ENCODE data around the gene PRPF31.
"Not testable (repeated sequence)": the region's sequence is repeated elsewhere in the genome, so short reads cannot be mapped to it uniquely, and the experiment has no call there.

The PRPF31 gene

GRCh38 chr19:54162241-54162805, 46.8 kb downstream of the PRPF31 start:
- no peaks in the 10 kb centered on the region for H3K36me3 Mint-ChIP-seq
- peaks cover 52% of the 10 kb centered on the region for H3K4me1 Mint-ChIP-seq
- no peaks in the 10 kb centered on the region for H3K27me3 Mint-ChIP-seq
- H3K27ac Mint-ChIP-seq, result peak overlapping the region; percentile 80
- no peaks in the 10 kb centered on the region for H3K9me3 Mint-ChIP-seq
- peak overlapping the region; percentile 88 for H3K4me3 Mint-ChIP-seq

DNA sequence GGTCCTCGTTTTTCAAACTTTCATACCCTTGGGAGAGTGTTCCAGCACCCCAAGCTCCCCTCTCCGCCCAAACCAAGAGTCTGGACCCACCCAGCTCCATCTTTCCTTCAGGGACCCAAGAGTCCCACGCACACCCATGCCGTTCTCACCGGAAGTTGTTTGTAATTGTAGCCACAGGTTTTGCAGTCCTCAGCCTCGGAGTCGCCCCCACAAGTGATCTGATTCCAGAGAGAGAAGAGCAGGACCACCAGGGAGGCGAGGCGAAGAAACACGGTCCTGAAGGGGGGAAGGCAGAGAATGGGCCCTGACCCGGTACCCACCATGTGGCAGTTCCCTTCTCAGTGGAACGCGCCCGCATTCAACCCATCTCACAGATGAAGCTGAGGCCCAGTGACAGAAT, 47.3 kb downstream of the PRPF31 start:
- H3K27ac Mint-ChIP-seq, result no peak overlapping the region
- peak overlapping the region; percentile 88 for H3K4me3 Mint-ChIP-seq
- no peaks in the 10 kb centered on the region for H3K9me3 Mint-ChIP-seq
- H3K36me3 Mint-ChIP-seq, result no peaks in the 10 kb centered on the region
- no peaks in the 10 kb centered on the region for H3K27me3 Mint-ChIP-seq
- peaks cover 52% of the 10 kb centered on the region for H3K4me1 Mint-ChIP-seq

DNA sequence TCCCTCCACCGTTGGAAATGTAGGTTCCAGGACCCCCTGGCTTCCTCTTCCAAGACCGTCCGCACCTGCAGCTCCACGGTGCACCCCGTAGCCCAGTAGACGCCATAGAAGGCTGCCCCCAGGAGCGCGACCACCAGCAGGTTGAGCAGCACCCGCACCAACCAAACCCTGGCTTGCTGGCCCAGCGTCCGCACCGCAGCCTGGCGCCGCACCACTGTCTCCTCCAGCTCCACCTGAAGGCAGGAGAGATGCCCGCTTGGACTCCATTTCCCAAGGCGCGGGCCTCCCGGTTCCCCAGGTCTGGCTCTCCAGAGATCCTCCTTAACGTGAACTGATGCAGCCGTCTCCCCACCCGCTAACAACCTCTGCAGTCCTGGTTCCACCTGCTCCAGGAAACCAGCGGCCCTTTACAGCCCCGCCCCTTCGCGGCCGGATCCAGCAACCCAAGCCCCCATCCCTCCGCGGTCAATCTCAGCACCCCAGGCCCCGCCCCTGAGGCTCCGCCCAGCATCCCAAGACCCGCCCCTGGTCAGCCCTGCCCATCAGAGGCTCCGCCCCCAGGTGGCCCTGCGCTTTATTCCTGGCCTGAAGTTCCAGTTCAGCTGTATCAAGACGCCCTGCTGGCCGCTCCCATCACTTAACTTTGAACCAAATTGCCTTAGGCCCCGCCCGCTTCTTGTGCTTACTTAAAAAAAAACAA, 49.0 kb downstream of the PRPF31 start:
- Mint-ChIP-seq H3K36me3 (no peaks in the 10 kb centered on the region), H3K4me1 (peaks cover 38% of the 10 kb centered on the region), H3K4me3 (peak overlapping the region; percentile 62), H3K27ac (no peak overlapping the region), H3K27me3 (no peaks in the 10 kb centered on the region), H3K9me3 (no peaks in the 10 kb centered on the region)

GRCh38 chr19:54165222-54165621, 49.7 kb downstream of the PRPF31 start:
- no peaks in the 10 kb centered on the region for H3K36me3 Mint-ChIP-seq
- H3K9me3 Mint-ChIP-seq, result no peaks in the 10 kb centered on the region
- H3K27me3 Mint-ChIP-seq, result no peaks in the 10 kb centered on the region
- no peak overlapping the region for H3K4me3 Mint-ChIP-seq
- peaks cover 31% of the 10 kb centered on the region for H3K4me1 Mint-ChIP-seq
- H3K27ac Mint-ChIP-seq, result no peak overlapping the region

DNA sequence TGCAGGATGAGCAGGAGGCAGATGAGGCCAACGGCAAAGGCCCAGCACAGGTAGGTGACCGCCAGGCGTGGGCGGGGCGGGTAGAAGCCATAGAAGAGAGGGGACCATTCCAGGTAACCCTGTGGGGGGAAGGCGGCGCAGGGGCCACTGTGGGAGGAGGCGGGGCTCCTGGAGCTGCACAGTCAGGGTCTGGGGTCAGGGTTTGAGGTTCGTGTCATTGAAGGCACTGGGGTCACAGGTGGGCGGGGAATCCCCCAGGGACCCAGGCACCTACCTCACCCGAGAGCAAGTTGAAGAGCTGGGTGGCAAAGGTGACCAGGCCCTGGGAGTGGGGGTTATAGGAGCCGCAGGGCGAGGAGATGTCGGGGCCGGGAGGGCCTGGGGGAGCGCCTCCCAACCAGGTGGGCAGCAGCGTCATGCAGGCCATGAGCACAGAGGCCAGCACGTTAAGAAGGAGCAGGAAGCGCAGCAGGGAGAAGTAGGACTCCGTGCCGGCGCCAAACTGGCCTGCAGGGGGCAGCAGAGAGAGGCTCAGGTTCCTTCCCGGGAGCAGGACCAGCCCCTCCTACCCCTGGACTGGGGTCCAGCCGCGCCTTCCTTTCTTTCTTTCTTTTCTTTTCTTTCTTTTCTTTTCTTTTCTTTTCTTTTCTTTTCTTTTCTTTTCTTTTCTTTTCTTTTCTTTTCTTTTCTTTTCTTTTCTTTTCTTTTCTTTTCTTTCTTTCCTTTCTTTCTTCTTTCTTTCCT, 52.8 kb downstream of the PRPF31 start:
- Mint-ChIP-seq H3K27me3 (no peaks in the 10 kb centered on the region), H3K9me3 (no peaks in the 10 kb centered on the region), H3K4me3 (peak overlapping the region; percentile 19), H3K36me3 (no peaks in the 10 kb centered on the region), H3K27ac (no peak overlapping the region), H3K4me1 (peaks cover 12% of the 10 kb centered on the region)

- Mint-ChIP-seq H3K27ac (no peak overlapping the region), H3K36me3 (no peaks in the 10 kb centered on the region), H3K9me3 (no peaks in the 10 kb centered on the region)
These were observed 53.7 kb downstream of the PRPF31 start for GRCh38 chr19:54169149-54169740.

GRCh38 chr19:54171736-54172431, 56.3 kb downstream of the PRPF31 start:
- H3K27ac Mint-ChIP-seq, result peak overlapping the region; percentile 83
- not testable (repeated sequence) for H3K4me3 Mint-ChIP-seq, H3K4me1 Mint-ChIP-seq, H3K27me3 Mint-ChIP-seq, H3K9me3 Mint-ChIP-seq, H3K36me3 Mint-ChIP-seq

More at GRCh38 chr19:54169149-54169740, 53.7 kb downstream of the PRPF31 start:
- Mint-ChIP-seq H3K4me3 (no peak overlapping the region), H3K4me1 (peaks cover 5% of the 10 kb centered on the region), H3K27me3 (no peaks in the 10 kb centered on the region)

DNA sequence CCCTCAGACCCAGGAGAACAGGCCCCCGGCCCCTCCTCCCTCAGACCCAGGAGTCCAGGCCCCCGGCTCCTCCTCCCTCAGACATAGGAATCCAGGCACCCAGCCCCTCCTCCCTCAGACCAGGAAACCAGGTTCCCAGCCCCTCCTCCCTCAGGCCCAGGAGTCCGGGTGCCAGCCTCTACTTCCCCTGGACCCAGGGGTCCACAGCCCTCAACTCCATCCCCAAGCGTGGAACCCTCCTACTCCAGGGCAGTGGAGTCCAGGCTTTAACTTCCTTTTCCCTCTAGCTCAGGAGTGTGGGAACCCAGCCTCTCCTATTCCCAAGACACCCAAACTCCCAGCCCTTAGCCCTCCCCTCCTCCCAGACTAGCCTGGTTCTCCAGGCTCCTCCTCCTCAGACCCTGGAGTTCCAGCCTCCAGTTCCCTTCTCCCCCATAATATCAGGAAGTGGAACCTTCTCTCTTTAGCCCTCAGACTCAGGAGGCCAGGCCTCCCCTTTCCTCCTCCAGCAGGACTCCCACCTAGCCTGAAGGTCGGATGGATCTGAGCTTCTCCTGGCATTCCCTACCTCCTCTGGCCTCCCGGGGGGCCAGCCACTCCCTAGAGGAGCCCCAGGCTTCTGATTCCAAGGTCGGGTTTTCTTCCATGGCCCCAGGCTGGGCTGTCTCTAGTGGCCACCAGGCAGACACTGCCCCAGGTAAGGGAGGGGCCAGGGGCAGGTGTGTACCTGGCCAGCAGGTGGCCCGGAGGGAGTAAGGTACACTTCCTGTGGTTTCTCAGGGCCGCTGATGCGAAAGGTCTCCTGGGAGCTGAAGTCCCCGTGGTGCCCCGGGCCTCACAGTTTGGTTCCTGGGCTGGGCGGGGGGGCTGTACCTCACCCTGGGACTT, 57.2 kb downstream of the PRPF31 start, which contains the start of gene TMC4:
TMC4 (minus strand) TSS at position 690 of the 888 bp plus-strand sequence; CDS start at position 647, 43 bp downstream.
- H3K36me3 Mint-ChIP-seq, result peaks cover 2% of the 10 kb centered on the region
- H3K4me1 Mint-ChIP-seq, result no peaks in the 10 kb centered on the region
- H3K27me3 Mint-ChIP-seq, result no peaks in the 10 kb centered on the region
- no peaks in the 10 kb centered on the region for H3K9me3 Mint-ChIP-seq
- no peak within 1 kb of the TSS for H3K4me3 Mint-ChIP-seq
- no peak within 1 kb of the TSS for H3K27ac Mint-ChIP-seq

- H3K27me3 Mint-ChIP-seq, result no peaks in the 10 kb centered on the region
- H3K27ac Mint-ChIP-seq, result no peak overlapping the region
- H3K9me3 Mint-ChIP-seq, result no peaks in the 10 kb centered on the region
- no peaks in the 10 kb centered on the region for H3K4me1 Mint-ChIP-seq
- H3K4me3 Mint-ChIP-seq, result no peak overlapping the region
- peaks cover 4% of the 10 kb centered on the region for H3K36me3 Mint-ChIP-seq
These were observed 57.8 kb downstream of the PRPF31 start for GRCh38 chr19:54173359-54173699.

DNA sequence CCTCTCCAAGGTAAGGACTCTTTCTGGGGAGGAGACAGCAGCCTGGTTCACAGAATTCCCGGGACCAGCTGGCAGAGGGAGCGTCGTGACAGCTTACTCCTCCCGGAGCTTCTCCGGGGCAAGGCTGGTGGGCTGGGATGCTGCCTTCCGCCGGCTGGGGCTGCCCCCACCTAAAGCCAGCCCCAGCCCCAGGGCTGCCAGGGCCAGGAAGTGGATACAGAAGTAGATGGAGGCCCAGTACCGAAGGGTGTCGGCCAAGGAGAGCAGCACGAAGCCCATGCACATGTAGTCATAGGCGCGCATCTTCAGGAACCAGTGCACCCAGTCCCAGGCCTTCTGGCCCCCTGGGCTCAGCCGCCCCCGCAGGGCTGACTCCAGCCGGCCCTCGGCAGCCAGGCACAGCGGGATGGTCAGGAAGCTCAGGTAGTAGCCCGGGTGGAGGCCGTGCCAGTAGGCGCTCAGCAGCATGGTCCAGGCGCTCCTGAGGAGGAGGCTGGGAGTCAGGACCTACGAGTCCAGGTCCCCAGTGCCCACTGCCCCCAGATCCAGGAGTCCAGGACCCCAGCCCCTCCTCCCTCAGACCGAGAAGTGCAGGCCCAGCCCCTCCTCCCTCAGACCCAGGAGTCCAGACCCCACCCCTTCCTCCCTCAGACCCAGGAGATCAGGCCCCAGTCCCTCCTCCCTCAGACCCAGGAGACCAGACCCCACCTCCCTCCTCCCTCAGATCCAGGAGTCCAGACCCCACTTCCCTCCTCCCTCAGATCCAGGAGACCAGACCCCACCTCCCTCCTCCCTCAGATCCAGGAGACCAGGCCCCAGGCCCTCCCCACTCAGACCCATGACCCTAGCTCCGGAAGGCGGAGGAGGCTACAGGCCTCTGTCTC, 58.6 kb downstream of the PRPF31 start:
- Mint-ChIP-seq H3K4me1 (no peaks in the 10 kb centered on the region), H3K27ac (no peak overlapping the region), H3K4me3 (no peak overlapping the region), H3K27me3 (no peaks in the 10 kb centered on the region), H3K36me3 (peaks cover 4% of the 10 kb centered on the region), H3K9me3 (no peaks in the 10 kb centered on the region)

DNA sequence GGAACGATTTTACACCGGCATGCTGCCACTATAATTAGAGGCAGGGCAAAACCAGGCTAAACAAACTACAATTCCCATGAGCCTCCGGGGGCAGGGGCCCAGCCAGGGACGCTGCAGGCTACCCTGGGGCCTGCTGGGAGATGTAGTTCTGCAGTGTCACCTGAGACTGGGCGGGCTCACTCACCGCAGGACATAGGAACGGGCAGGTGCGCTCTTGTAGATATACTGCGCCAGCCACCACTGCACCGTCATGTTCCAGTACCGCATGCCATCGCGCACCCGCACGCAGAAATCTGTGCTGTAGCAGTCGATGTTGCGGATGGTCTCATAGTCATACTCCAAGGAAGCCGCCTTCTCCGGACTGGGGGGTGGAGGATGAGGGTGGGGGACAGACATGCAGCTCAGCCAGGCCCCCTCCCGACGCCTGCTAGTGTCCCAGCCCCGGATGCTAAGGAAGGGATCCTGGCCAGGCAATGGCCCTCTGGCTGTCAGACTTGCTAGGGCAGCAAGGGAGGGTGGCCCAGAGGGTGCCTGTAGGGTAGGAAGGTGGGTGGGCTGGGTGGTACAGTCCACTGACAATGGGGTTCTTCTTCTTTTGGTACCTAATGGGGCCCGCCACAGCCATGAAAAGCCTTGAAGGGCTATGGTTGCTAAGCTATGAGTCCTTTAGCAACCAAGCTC, 63.2 kb downstream of the PRPF31 start:
- H3K4me1 Mint-ChIP-seq, result no peaks in the 10 kb centered on the region
- H3K36me3 Mint-ChIP-seq, result peaks cover 4% of the 10 kb centered on the region
- H3K9me3 Mint-ChIP-seq, result no peaks in the 10 kb centered on the region
- H3K27me3 Mint-ChIP-seq, result no peaks in the 10 kb centered on the region
- H3K4me3 Mint-ChIP-seq, result no peak overlapping the region
- H3K27ac Mint-ChIP-seq, result no peak overlapping the region

DNA sequence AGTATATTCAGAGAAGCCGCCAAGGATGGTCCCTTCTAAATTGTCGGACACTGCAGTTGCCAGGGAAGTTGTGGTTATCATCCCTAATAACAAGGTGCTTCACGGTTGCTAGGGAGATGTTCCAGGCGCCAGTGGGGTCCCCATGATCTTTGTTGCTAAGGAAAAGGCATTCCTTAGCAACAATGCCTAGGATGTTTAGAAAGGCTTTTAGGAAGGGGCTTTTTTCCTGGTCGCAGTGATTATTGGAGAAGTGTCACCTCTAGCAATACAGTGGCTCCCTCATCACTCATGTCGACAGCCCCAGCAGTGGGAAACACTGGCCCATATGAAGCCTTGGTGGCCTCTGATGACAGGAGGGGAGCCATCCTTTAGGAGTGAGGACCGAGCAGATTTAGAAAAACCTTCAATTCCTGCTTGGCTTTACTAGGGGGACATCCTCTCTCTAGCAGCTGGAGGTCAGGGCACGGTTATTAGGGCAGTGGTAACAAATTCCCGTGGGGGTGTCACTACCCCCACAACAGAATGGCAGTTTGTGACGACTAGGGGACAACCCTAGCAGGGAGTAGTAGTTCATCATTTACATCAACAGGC, 63.8 kb downstream of the PRPF31 start:
- Mint-ChIP-seq H3K27me3 (no peaks in the 10 kb centered on the region), H3K27ac (no peak overlapping the region), H3K36me3 (peaks cover 4% of the 10 kb centered on the region), H3K9me3 (no peaks in the 10 kb centered on the region), H3K4me1 (no peaks in the 10 kb centered on the region), H3K4me3 (no peak overlapping the region)

GRCh38 chr19:54179921-54180461, 64.4 kb downstream of the PRPF31 start:
- H3K36me3 Mint-ChIP-seq, result peaks cover 4% of the 10 kb centered on the region
- H3K4me3 Mint-ChIP-seq, result no peak overlapping the region
- H3K27me3 Mint-ChIP-seq, result no peaks in the 10 kb centered on the region
- no peaks in the 10 kb centered on the region for H3K4me1 Mint-ChIP-seq
- H3K27ac Mint-ChIP-seq, result no peak overlapping the region
- no peaks in the 10 kb centered on the region for H3K9me3 Mint-ChIP-seq
